ENCODE data around the gene CTDSPL. TPM values are rescaled to one million over a fixed set of nuclear protein-coding genes. Genes with fewer than 3 reads are reported as not detected.

Gene CTDSPL
- total and polyA plus RNA-seq, 2 of the 13 experiments (the other 11 are each of a cell fraction or from before 2014, with no cell fraction given) = 26.1 to 142 TPM

DNA sequence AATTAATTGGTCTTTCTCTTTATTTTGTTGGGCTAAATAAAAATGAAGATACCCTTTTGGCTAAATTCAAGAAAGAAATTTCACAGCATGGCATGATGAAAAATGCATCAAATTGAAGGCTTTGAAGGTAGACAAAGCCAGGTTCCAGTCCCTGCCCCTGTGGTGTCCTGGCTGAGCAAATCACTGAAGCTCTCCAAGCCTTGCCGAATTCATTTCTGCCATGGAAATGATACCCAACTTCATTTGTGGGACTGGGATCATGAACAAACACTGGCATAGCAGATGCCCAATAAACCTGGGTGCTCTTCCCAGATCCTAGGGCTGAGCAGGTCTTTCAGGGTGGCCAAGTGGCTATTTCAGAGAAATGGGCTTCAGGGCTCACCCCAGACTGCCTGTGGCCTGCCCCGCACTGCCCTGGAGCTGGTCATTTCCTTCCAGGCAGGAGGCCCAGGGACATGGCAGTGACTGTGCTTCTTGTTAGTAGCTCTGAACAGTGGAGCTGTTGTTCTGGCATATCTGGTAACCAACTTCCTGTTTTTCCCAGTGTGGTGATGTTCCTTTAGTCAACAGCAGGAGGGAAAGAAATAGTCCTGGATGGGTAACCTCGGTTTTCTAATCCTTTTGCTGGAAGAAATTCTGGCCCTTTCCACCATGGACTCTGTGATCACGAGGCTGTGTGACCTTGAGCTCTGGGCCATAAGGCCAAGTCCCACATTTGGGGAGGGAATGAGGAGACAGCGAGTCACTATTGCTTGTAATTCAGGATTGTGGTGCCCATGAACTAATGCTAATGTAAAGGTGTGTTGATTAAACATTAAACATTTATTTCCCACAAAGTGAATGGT is 47.6 kb downstream of the CTDSPL start (continued):
- no peak for TF ChIP-seq ZNF607 (CRISPR knock-in tag; IDR thresholded peaks at IDR 0.05; ENCODE audit: borderline replicate concordance)
- no peak for TF ChIP-seq ZNF225 (CRISPR knock-in tag; IDR thresholded peaks at IDR 0.05)
- no peak for TF ChIP-seq ZBTB7B (CRISPR knock-in tag; IDR thresholded peaks at IDR 0.05)
- TF ChIP-seq MBNL3 (CRISPR knock-in tag; conservative IDR thresholded peaks at IDR 0.05) = no peak
- TF ChIP-seq ZBTB1 (CRISPR knock-in tag; IDR thresholded peaks at IDR 0.05; ENCODE audit: borderline replicate concordance) = no peak
- no peak for TF ChIP-seq HCFC1 (IDR thresholded peaks at IDR 0.05; ENCODE audit: low read depth, low read length)
- TF ChIP-seq ZNF251 (CRISPR knock-in tag; IDR thresholded peaks at IDR 0.05) = no peak
- peak; percentile 64 for TF ChIP-seq CREM (IDR thresholded peaks at IDR 0.05)
- TF ChIP-seq CREM (CRISPR knock-in tag; IDR thresholded peaks at IDR 0.05) = no peak
- no peak for TF ChIP-seq RELA (CRISPR knock-in tag; IDR thresholded peaks at IDR 0.05)
- TF ChIP-seq MATR3 (CRISPR knock-in tag; IDR thresholded peaks at IDR 0.05) = no peak
- TF ChIP-seq POLR2AphosphoS5 (IDR thresholded peaks at IDR 0.05; ENCODE audit: low read depth, low read length) = 0 out of 2 replicates have a peak, but pooled peaks have one; percentile 36
- TF ChIP-seq ZNF703 (CRISPR knock-in tag; IDR thresholded peaks at IDR 0.05; ENCODE audit: borderline replicate concordance) = no peak
- peak; percentile 76 for TF ChIP-seq TRIM24 (CRISPR knock-in tag; IDR thresholded peaks at IDR 0.05)
- TF ChIP-seq HOXA3 (CRISPR knock-in tag; IDR thresholded peaks at IDR 0.05) = peak; percentile 38; the same call in 1 of the 2 replicates
- TF ChIP-seq, protein P1, sequence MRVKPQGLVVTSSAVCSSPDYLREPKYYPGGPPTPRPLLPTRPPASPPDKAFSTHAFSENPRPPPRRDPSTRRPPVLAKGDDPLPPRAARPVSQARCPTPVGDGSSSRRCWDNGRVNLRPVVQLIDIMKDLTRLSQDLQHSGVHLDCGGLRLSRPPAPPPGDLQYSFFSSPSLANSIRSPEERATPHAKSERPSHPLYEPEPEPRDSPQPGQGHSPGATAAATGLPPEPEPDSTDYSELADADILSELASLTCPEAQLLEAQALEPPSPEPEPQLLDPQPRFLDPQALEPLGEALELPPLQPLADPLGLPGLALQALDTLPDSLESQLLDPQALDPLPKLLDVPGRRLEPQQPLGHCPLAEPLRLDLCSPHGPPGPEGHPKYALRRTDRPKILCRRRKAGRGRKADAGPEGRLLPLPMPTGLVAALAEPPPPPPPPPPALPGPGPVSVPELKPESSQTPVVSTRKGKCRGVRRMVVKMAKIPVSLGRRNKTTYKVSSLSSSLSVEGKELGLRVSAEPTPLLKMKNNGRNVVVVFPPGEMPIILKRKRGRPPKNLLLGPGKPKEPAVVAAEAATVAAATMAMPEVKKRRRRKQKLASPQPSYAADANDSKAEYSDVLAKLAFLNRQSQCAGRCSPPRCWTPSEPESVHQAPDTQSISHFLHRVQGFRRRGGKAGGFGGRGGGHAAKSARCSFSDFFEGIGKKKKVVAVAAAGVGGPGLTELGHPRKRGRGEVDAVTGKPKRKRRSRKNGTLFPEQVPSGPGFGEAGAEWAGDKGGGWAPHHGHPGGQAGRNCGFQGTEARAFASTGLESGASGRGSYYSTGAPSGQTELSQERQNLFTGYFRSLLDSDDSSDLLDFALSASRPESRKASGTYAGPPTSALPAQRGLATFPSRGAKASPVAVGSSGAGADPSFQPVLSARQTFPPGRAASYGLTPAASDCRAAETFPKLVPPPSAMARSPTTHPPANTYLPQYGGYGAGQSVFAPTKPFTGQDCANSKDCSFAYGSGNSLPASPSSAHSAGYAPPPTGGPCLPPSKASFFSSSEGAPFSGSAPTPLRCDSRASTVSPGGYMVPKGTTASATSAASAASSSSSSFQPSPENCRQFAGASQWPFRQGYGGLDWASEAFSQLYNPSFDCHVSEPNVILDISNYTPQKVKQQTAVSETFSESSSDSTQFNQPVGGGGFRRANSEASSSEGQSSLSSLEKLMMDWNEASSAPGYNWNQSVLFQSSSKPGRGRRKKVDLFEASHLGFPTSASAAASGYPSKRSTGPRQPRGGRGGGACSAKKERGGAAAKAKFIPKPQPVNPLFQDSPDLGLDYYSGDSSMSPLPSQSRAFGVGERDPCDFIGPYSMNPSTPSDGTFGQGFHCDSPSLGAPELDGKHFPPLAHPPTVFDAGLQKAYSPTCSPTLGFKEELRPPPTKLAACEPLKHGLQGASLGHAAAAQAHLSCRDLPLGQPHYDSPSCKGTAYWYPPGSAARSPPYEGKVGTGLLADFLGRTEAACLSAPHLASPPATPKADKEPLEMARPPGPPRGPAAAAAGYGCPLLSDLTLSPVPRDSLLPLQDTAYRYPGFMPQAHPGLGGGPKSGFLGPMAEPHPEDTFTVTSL (CRISPR knock-in tag; IDR thresholded peaks at IDR 0.05; ENCODE audit: borderline replicate concordance) = peak; percentile 41; the same call in 1 of the 2 replicates
- TF ChIP-seq, protein P2, sequence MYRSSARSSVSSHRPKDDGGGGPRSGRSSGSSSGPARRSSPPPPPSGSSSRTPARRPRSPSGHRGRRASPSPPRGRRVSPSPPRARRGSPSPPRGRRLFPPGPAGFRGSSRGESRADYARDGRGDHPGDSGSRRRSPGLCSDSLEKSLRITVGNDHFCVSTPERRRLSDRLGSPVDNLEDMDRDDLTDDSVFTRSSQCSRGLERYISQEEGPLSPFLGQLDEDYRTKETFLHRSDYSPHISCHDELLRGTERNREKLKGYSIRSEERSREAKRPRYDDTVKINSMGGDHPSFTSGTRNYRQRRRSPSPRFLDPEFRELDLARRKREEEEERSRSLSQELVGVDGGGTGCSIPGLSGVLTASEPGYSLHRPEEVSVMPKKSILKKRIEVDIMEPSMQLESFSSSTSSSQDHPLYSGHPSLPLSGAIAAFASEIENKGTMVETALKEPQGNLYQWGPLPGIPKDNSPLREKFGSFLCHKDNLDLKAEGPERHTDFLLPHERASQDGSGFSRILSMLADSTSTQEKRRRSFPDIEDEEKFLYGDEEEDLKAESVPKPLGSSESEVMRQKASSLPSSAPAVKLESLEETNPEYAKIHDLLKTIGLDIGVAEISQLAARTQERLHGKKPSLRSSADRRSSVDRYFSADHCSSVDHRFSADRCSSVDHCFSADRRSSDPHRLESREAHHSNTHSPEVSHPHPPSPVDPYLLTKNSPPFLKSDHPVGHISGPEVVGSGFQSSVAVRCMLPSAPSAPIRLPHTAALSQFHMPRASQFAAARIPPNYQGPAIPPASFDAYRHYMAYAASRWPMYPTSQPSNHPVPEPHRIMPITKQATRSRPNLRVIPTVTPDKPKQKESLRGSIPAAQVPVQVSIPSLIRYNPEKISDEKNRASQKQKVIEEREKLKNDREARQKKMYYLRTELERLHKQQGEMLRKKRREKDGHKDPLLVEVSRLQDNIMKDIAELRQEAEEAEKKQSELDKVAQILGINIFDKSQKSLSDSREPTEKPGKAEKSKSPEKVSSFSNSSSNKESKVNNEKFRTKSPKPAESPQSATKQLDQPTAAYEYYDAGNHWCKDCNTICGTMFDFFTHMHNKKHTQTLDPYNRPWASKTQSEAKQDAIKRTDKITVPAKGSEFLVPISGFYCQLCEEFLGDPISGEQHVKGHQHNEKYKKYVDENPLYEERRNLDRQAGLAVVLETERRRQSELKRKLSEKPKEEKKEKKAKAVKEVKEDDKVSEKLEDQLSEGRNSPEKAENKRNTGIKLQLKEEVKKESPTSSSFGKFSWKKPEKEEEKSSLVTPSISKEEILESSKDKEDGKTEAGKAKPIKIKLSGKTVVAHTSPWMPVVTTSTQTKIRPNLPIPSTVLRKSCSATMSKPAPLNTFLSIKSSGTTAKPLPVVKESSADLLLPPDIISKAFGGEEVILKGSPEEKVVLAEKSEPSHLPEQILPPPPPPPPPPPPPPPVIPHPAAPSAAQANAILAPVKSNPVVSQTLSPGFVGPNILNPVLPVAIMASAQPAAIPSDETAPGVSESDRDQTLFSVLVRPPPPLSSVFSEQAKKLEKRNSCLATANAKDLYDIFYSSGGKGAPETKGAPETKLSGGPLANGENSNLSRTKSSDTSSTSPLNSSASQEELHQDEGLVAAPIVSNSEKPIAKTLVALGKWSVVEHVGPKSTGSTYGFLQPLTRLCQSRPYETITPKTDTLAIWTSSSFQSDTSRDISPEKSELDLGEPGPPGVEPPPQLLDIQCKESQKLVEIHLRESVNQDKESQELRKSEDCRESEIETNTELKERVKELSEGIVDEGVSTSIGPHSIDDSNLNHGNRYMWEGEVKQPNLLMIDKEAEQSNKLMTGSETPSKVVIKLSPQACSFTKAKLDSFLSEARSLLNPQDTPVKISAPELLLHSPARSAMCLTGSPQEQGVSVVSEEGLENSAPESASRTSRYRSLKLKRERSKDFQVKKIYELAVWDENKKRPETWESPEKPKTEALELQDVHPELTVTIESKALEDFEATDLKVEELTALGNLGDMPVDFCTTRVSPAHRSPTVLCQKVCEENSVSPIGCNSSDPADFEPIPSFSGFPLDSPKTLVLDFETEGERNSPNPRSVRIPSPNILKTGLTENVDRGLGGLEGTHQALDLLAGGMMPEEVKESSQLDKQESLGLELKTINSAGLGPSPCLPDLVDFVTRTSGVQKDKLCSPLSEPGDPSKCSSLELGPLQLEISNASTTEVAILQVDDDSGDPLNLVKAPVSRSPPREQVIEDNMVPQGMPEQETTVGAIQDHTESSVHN (CRISPR knock-in tag; IDR thresholded peaks at IDR 0.05) = no peak

All from HepG2 (cell line).